Measurements from ENCODE around the gene SLAMF6.

SLAMF6 gene

GRCh38 chr1:160548960-160549664 is 26.1 kb upstream of the SLAMF6 start:
- TF ChIP-seq GATA2 (IDR thresholded peaks at IDR 0.05; ENCODE audit: low read depth, low read length) (no peak), GATA3 (IDR thresholded peaks at IDR 0.05; ENCODE audit: low read depth, low read length) (no peak)

- TF ChIP-seq GATA2 (IDR thresholded peaks at IDR 0.05; ENCODE audit: low read depth, low read length) (no peak), GATA3 (IDR thresholded peaks at IDR 0.05; ENCODE audit: low read depth, low read length) (no peak)
Observed at GRCh38 chr1:160548183-160548582, 25.1 kb upstream of the SLAMF6 start.

DNA sequence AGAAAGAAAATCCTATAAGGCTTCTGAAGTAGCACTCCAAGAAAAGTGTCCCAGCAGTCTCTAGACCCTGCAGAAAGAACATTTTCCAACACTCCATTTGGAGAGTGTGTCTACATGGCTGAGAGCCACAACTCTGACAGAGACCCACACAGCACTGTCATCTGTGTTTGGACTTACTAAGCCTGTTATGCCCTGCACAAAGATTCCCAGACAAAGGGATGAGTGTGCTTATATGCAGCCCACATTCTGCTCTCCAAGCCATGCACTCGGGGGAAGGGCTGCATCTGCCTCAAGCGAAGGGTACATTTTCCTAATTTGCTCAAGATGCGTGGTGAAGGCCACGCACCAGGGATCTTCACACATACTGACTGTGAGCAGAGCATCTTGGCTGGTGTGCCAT is 24.4 kb upstream of the SLAMF6 start:
- no peak for TF ChIP-seq GATA2 (IDR thresholded peaks at IDR 0.05; ENCODE audit: low read depth, low read length)

- TF ChIP-seq GATA2 (IDR thresholded peaks at IDR 0.05; ENCODE audit: low read depth, low read length) (no peak), GATA3 (IDR thresholded peaks at IDR 0.05; ENCODE audit: low read depth, low read length) (no peak)
Observed at GRCh38 chr1:160546942-160547341, 23.9 kb upstream of the SLAMF6 start.

DNA sequence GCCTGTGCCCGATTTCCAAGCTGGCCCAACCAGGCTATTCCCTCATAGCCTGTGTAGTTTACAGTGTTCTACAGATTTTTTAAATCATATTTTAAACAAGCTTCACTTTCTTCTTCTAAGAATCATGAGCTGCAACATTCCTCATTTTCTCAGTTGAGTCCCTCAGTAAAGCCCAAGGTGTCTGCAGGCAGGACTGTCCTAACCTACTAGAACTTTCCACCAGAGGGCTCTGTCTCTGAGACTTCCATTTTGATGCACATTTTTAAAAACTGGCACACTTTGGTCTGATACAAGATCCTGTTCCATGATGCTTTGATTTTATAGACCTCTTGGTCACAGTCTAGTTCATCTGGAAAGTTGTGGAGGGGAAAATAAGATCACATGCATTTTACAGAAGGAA is 21.6 kb upstream of the SLAMF6 start:
- TF ChIP-seq GATA2 (IDR thresholded peaks at IDR 0.05; ENCODE audit: low read depth, low read length) (no peak), GATA3 (IDR thresholded peaks at IDR 0.05; ENCODE audit: low read depth, low read length) (no peak)

- TF ChIP-seq GATA2 (IDR thresholded peaks at IDR 0.05; ENCODE audit: low read depth, low read length) (no peak), GATA3 (IDR thresholded peaks at IDR 0.05; ENCODE audit: low read depth, low read length) (no peak)
Observed at GRCh38 chr1:160542303-160542945, 19.4 kb upstream of the SLAMF6 start.

- TF ChIP-seq GATA3 (IDR thresholded peaks at IDR 0.05; ENCODE audit: low read depth, low read length) (no peak), GATA2 (IDR thresholded peaks at IDR 0.05; ENCODE audit: low read depth, low read length) (no peak)
Observed at GRCh38 chr1:160541622-160542302, 18.7 kb upstream of the SLAMF6 start.

- TF ChIP-seq GATA2 (IDR thresholded peaks at IDR 0.05; ENCODE audit: low read depth, low read length), result no peak
- no peak for TF ChIP-seq GATA3 (IDR thresholded peaks at IDR 0.05; ENCODE audit: low read depth, low read length)
Observed at GRCh38 chr1:160540859-160541233, 17.8 kb upstream of the SLAMF6 start.

DNA sequence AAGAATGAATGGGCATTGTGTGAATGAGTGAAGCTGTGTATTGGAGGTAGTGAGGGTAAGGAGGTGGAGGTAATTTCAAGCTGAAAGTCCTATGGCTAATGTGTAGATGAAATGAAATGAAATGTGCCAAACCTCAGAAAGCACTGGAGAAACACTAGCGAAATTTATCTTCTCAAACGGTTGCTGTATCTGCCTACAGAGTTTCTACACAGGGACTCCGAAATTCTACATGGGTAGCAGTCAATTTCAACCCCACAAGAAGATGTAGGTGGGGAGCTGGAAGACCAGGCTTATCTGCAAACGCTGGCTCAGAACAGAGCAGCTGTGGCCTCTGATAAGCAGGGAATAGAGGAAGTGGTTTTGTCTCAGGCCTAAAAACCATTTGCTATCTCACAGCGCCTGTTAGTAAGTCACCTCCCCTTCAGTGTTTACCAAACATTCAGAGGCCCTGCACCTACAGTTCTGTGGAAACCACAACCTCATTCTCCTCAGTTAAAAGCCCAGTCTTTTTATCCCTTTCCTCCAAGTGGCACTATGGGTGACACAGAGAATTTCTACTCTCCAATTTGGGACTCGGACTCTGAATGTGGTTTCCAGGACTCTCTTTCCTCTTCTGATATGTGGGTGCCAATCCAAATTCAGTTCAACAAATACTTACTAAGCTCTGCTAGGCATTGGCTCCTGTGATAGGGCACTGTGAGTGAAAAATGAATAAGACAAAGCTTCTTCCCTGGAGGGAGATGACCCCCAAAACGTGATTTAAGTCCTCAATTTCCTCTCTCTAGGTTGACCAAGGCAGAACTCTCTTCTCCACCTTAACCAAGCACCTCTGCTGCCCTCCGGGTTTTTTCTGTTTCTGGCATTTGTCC is 17.2 kb upstream of the SLAMF6 start:
- TF ChIP-seq GATA2 (IDR thresholded peaks at IDR 0.05; ENCODE audit: low read depth, low read length), result no peak
- no peak for TF ChIP-seq GATA3 (IDR thresholded peaks at IDR 0.05; ENCODE audit: low read depth, low read length)

- TF ChIP-seq GATA2 (IDR thresholded peaks at IDR 0.05; ENCODE audit: low read depth, low read length) (no peak), GATA3 (IDR thresholded peaks at IDR 0.05; ENCODE audit: low read depth, low read length) (no peak)
Observed at GRCh38 chr1:160539684-160539989, 16.6 kb upstream of the SLAMF6 start.

- TF ChIP-seq GATA3 (IDR thresholded peaks at IDR 0.05; ENCODE audit: low read depth, low read length) (no peak), GATA2 (IDR thresholded peaks at IDR 0.05; ENCODE audit: low read depth, low read length) (no peak)
Observed at GRCh38 chr1:160538985-160539651, 16.1 kb upstream of the SLAMF6 start.

DNA sequence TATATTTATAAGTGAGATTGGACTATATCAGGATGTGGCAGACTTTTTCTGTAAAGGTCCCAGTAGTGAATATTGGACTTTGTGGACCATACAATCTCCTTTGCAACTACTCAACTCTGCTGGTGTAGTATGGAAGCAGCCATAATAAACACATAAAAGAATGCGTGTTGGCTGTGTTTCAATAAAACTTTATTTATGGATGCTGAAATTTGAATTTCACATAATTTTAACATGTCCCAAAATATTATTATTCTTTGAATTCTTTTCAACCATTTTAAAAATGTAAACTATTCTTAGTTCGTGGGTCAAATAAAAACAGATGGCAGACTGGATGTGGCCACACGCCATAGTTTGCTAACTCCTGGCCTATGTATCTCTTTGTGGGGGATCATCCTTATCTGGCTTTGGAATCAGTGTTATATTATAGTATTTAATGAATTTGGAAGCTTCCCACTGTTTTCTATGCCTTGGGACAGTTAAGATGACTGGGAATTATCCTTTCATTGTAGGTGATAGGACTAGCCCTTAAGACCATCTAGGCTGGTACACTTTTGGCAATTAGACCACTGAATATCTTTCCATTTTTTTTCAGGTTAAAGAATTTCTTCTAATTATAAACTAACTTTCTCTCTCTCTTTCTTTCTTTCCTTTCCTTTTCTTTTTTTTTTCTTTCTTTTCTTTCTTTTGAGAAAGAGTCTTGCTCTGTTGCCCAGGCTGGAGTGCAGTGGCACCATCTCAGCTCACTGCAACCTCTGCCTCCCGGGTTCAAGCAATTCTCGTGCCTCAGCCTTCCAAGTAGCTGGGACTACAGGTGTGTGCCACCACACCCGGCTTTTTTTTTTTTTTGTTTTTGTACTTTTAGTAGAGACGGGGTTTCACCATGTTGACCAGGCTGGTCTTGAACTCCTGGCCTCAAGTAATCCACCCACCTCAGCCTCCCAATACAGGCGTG is 14.9 kb upstream of the SLAMF6 start:
- TF ChIP-seq GATA2 (IDR thresholded peaks at IDR 0.05; ENCODE audit: low read depth, low read length) (no peak), GATA3 (IDR thresholded peaks at IDR 0.05; ENCODE audit: low read depth, low read length) (no peak)

Measured in SH-SY5Y (cell line).